Myocyte (in vitro differentiated cells): ENCODE results near the gene PRIMA1. TPM values are rescaled to one million over a fixed set of nuclear protein-coding genes. Genes with fewer than 3 reads are reported as not detected.

Experiments used
- DNase-seq: peaks from one replicate; pipeline ENCODE4 v3.0.0-alpha.2; 2012; ENCODE audit warnings: low read depth
- total RNA-seq: library from RNA; depleted of rRNA; stranded (reverse); fragments of >200 nt; gene quantifications from 2 replicates; pipeline ENCODE4 v1.2.3, GENCODE V29; 2014

The PRIMA1 gene
- total RNA-seq, 1 donor from 2014 or later = not detected

- peak; percentile 14 for DNase-seq
These were observed 28.5 kb downstream of the PRIMA1 start for GRCh38 chr14:93759719-93760307.

- DNase-seq = no peak
These were observed 31.1 kb downstream of the PRIMA1 start for GRCh38 chr14:93757206-93757605.

GRCh38 chr14:93753647-93754046 is 34.6 kb downstream of the PRIMA1 start:
- no peak for DNase-seq

- no peak for DNase-seq
These were observed 35.2 kb downstream of the PRIMA1 start for GRCh38 chr14:93752980-93753561.

- no peak for DNase-seq
These were observed 36.2 kb downstream of the PRIMA1 start for GRCh38 chr14:93751946-93752655.

GRCh38 chr14:93749076-93749420 is 39.2 kb downstream of the PRIMA1 start:
- no peak for DNase-seq

GRCh38 chr14:93748208-93749075 is 39.8 kb downstream of the PRIMA1 start:
- no peak for DNase-seq

GRCh38 chr14:93747560-93747959 is 40.7 kb downstream of the PRIMA1 start:
- DNase-seq = no peak

- DNase-seq = no peak
These were observed 41.2 kb downstream of the PRIMA1 start for GRCh38 chr14:93747102-93747501.

GRCh38 chr14:93745603-93746273 is 42.5 kb downstream of the PRIMA1 start:
- no peak for DNase-seq

GRCh38 chr14:93744876-93745275 is 43.4 kb downstream of the PRIMA1 start:
- no peak for DNase-seq

- no peak for DNase-seq
These were observed 44.1 kb downstream of the PRIMA1 start for GRCh38 chr14:93744176-93744575.

- DNase-seq = no peak
These were observed 44.8 kb downstream of the PRIMA1 start for GRCh38 chr14:93743270-93744060.

- DNase-seq = no peak
These were observed 45.5 kb downstream of the PRIMA1 start for GRCh38 chr14:93742761-93743160.

- no peak for DNase-seq
These were observed 46.6 kb downstream of the PRIMA1 start for GRCh38 chr14:93741556-93742230.

- no peak for DNase-seq
These were observed 50.7 kb downstream of the PRIMA1 start for GRCh38 chr14:93737634-93738033.

- no peak for DNase-seq
These were observed 51.8 kb downstream of the PRIMA1 start for GRCh38 chr14:93736378-93737014.

GRCh38 chr14:93735206-93735605 is 53.1 kb downstream of the PRIMA1 start:
- no peak for DNase-seq

- no peak for DNase-seq
These were observed 54.0 kb downstream of the PRIMA1 start for GRCh38 chr14:93734086-93734822.
